Lower lobe of right lung (tissue), 2 donors: ENCODE results near the gene GNG12. TPM values are rescaled to one million over a fixed set of nuclear protein-coding genes. Genes with fewer than 3 reads are reported as not detected.

Experiments
- ATAC-seq, 2 donors: fragments of 200-7000 bp; cut with Tn5 transposase; one replicate each; pipeline ENCODE4 v1.9.1; 2020 to 2022; ENCODE audit warnings: mild to moderate bottlenecking in 2 of 2, moderate library complexity in 2 of 2
- DNase-seq: peaks from one replicate; pipeline ENCODE4 v3.0.0-alpha.2; 2020
- H3K27ac ChIP-seq: fragments of 200-600 bp; one replicate; pipeline ENCODE4 v1.8.0; 2022
- H3K27me3 ChIP-seq: fragments of 200-600 bp; one replicate; pipeline ENCODE4 v1.8.0; 2022; ENCODE audit warnings: low read depth
- H3K36me3 ChIP-seq: fragments of 200-600 bp; one replicate; pipeline ENCODE4 v1.8.0; 2022; ENCODE audit warnings: mild to moderate bottlenecking
- H3K4me1 ChIP-seq: fragments of 200-600 bp; one replicate; pipeline ENCODE4 v1.8.0; 2022
- H3K4me3 ChIP-seq: fragments of 200-600 bp; one replicate; pipeline ENCODE4 v1.8.0; 2022; ENCODE audit warnings: mild to moderate bottlenecking
- H3K9me3 ChIP-seq: fragments of 200-600 bp; one replicate; pipeline ENCODE4 v1.8.0; 2022
- CTCF ChIP-seq: fragments of 200-600 bp; IDR thresholded peaks from one replicate; pipeline ENCODE4 v1.8.0; 2022; ENCODE audit warnings: antibody characterized with exemption, mild to moderate bottlenecking
- intact Hi-C: fragments of 100-400 bp; cut with DNase I; formaldehyde crosslinking; loops from one replicate; pipeline ENCODE4 v1.11.0; 2022
- total RNA-seq: library from RNA; stranded (reverse); fragmentation: NEBNext Ultra II Directional; extraction: Animal tissue kit (Norgen Biotek cat#: 25700); gene quantifications from one replicate; pipeline ENCODE4 v1.2.1, GENCODE V29; 2021
- donor health status: DM: no; HTN: yes; CAD: no; lungs with severe emphysema.

Gene GNG12
- total RNA-seq, 1 donor from 2014 or later: 43.3 TPM

DNA sequence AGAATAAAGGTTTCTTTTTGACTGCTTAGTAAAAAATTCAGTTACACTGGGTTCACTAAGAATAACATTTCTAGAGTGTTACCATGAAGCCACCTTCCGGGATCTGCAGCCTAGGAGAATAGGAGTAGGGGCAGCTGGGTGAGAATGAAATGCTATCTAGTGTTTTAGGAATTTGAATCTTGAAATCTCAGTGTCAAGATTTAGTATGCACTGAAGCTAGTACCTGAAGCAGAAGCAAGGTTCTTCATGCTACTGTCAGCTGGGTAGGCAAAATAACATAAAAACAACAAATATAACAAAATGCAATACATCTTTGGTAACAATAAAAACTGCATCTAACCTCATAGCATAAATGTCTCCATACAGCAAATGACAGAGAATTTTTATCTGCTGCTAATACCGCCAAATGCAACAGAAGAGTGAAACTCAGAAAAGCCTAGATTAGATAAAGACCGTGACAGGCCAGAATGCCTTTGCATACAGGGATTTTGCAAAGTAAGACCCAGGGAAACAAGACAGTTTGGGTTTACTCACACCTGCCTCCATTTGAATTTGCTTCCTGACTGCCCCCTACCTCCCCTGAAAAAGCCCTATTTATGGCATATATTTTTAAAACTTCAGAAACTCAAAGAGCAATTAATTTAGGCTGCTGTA, 90.1 kb downstream of the GNG12 start:
- TF ChIP-seq CTCF: no peak
- peaks cover 10% of the 10 kb centered on the region for H3K4me1 ChIP-seq
- no peak overlapping the region for H3K27ac ChIP-seq
- no peaks in the 10 kb centered on the region for H3K36me3 ChIP-seq
- H3K27me3 ChIP-seq: no peaks in the 10 kb centered on the region
- intact Hi-C loops: no loop called here
- H3K9me3 ChIP-seq: no peaks in the 10 kb centered on the region
- no peak for ATAC-seq
- H3K4me3 ChIP-seq: no peak overlapping the region
- DNase-seq: no peak

DNA sequence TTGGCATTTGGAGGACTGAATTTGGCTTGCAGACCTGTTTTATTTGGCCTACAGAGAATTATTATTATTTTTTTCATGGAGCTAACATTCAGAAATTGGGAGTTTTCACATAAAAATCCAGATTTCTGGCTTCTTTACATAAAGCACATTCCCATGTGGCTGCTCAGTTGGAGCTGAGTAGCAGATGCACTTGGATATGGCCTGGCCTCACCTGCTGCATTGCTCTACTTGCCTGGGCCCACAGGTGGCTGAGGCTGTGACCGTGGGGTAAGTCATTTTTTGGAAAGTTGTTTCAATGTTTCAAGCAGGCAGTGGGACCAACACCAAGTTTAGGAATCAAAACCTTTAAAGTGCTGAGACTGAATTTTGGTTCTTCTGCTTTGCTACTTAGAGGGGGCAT, 91.5 kb downstream of the GNG12 start:
- Histone ChIP-seq H3K27ac (no peak overlapping the region), H3K4me1 (peaks cover 3% of the 10 kb centered on the region), H3K9me3 (no peaks in the 10 kb centered on the region), H3K36me3 (no peaks in the 10 kb centered on the region), H3K4me3 (no peak overlapping the region), H3K27me3 (no peaks in the 10 kb centered on the region)
- DNase-seq (no peak), ATAC-seq (no peak)
- TF ChIP-seq CTCF: no peak
- intact Hi-C loops: no loop called here

DNA sequence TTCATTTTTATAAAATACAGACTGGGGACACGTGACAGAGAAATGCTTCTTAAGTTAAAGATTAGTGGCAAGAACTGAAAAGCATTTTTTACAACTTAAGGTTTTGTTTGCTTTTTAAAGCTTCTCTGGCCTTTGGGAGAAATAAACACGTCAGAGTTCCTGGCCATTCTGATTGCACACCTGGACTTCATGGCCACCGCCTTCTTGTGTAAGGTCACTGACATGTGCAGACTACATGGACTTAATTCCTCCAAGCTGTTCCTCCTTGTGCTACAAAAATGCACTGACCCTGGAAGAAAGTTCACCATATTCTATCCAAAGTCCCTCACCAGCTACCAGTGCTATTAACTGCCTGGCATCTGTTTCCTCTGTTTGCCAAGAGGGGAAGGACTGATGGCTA, 92.1 kb downstream of the GNG12 start:
- H3K9me3 ChIP-seq: no peaks in the 10 kb centered on the region
- H3K27me3 ChIP-seq: no peaks in the 10 kb centered on the region
- no peak overlapping the region for H3K27ac ChIP-seq
- intact Hi-C loops: no loop called here
- no peak overlapping the region for H3K4me3 ChIP-seq
- no peak for DNase-seq
- no peak for TF ChIP-seq CTCF
- no peaks in the 10 kb centered on the region for H3K36me3 ChIP-seq
- peaks cover 9% of the 10 kb centered on the region for H3K4me1 ChIP-seq
- no peak for ATAC-seq

DNA sequence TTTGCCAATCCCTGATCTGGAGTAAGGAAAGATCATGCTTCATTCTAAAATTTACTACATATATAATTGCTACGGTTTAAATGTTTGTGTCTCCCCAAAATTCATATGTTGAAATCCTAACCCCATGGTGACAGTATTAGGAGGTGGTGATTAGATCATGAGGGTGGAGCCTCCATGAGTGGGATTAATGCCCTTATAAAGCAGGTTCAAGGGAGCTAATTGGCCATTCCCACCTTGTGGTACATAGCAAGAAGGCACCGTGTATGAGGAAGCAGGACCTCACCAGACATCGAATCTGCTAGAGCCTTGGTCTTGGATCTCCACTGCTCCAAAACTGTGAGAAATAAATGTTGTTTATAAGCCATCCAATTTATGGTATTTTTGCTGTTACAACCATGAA, 92.7 kb downstream of the GNG12 start:
- H3K27ac ChIP-seq: no peak overlapping the region
- ATAC-seq (no peak), DNase-seq (no peak)
- H3K27me3 ChIP-seq: no peaks in the 10 kb centered on the region
- H3K4me3 ChIP-seq: no peak overlapping the region
- TF ChIP-seq CTCF: no peak
- intact Hi-C loops: no loop called here
- H3K9me3 ChIP-seq: no peaks in the 10 kb centered on the region
- peaks cover 15% of the 10 kb centered on the region for H3K4me1 ChIP-seq
- H3K36me3 ChIP-seq: no peaks in the 10 kb centered on the region

DNA sequence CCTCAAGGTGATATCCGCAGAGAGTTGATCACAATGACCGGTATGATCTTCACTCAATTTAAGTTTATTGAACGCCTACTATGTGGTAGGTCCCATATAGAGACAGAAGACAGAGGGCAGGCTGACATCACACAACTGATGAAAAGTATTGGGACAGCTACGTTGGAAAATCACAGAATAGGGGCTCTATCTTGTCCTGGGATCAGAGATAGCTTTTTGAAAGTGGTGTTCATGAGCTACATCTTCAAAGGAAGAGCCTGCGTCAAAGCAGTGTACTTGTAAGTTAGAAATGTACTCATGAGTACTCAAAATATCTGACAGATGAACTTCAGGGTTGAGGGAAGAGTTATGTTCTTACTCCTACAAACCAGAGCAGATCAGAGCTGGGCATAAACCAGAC, 93.9 kb downstream of the GNG12 start:
- no peak for TF ChIP-seq CTCF
- no peak for ATAC-seq
- intact Hi-C loops: no loop called here

More for the DNA sequence above, 93.9 kb downstream of the GNG12 start:
- H3K27me3 ChIP-seq: no peaks in the 10 kb centered on the region
- no peak overlapping the region for H3K4me3 ChIP-seq
- H3K4me1 ChIP-seq: peaks cover 23% of the 10 kb centered on the region
- no peak for DNase-seq
- no peaks in the 10 kb centered on the region for H3K36me3 ChIP-seq
- no peaks in the 10 kb centered on the region for H3K9me3 ChIP-seq
- H3K27ac ChIP-seq: no peak overlapping the region
